Activated CD4-positive, alpha-beta T cell treated with anti-CD3 and anti-CD28 coated beads, Interleukin-2, amount 50 U/mL, for 4 hours (primary cell): Measurements from ENCODE around the gene ETDA.
A peak's percentile ranks its signal among the peaks of the same experiment; 100 is the strongest.
"Not testable (repeated sequence)": the region's sequence is repeated elsewhere in the genome, so short reads cannot be mapped to it uniquely, and the experiment has no call there.

ENCODE experiments used
- DNase-seq, 2 experiments: peaks; one replicate each; pipeline ENCODE4 v3.0.0-alpha.2; 2020

Gene ETDA

GRCh38 chrX:135252011-135252518 is at the start of gene ETDA:
TSS of gene ETDA (plus strand) at chrX:135252061. CDS start at chrX:135253277, 1,216 bp downstream.
- DNase-seq: not testable (repeated sequence)

- peak in 1 of 2 experiments; percentile 5 for DNase-seq
Observed at GRCh38 chrX:135206427-135206826, 45.4 kb upstream of the ETDA start.

DNA sequence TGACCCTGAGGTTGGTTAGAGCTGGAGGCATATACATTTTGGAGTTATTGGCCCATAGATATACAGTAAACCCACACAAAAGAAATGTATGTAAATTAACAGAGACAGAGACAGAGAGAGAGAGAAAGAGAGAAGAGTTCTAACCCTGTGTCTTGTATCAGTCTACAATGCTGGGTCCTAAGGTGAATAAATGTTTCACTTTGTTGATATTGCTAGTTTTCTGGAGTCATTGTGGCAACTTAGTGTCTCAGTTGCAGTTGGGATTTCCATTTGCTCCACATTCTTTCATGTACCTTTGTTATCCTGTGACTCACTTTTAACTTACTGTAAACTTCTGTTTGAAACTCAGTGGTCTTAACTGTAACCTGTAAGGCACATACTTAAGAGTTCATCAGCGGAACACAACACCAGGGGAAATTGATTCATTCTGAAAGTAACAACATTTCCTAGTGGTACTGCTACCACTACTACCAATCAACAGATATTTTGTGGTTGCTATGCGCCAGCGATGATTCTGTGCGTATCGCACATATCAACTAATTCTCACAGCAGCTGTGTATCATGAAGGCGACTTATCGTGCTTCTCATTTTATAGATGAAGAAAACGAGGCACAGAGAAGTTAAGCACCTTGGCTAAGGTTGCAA is 38.5 kb upstream of the ETDA start:
- peak in 1 of 2 experiments; percentile 4 for DNase-seq

DNA sequence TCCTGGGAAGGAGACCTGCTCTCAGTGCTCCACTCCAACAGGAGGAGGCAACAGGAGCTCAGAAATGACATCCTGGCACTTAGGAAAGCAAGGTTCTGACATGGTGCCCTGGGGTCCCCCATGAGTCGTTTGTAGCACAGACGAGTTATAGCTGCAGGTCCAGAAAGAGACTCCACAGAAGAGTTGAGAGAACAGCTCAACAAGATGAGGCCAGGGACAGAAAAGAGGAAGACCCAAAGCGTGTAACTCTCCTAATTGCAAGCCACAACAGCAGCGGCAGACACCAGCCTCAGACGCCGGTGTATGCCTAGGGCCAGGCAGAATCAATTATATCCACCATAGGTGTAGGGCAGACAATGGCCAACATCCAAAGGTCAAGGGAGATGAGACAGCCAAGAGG is 5.9 kb upstream of the ETDA start:
- not testable (repeated sequence) for DNase-seq

GRCh38 chrX:135256087-135256684 is 4.3 kb downstream of the ETDA start:
- DNase-seq: not testable (repeated sequence)

- DNase-seq: no peak
Observed at GRCh38 chrX:135256923-135257322, 5.1 kb downstream of the ETDA start.

DNA sequence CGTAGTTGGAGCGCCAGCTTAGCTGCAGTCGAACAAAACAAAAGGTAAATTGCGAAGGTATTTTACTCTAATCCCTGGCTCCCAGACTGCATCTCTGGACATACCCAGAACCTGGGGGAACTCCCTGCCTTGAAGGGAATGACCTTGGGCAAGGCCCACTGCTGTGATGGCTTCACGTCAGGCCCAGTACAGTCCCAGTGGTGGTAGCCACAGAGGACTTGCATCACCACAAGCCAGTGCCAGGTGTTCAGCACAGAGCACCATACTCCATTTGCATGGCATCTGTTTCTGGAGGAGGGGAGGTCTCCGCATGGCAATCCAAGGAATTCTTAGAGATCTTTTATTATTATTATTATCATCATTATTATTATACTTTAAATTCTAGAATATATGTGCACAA is 5.6 kb downstream of the ETDA start:
- DNase-seq: no peak

- not testable (repeated sequence) for DNase-seq
Observed at GRCh38 chrX:135260976-135261375, 9.1 kb downstream of the ETDA start.

- DNase-seq: not testable (repeated sequence)
Observed at GRCh38 chrX:135263376-135263775, 11.5 kb downstream of the ETDA start.

DNA sequence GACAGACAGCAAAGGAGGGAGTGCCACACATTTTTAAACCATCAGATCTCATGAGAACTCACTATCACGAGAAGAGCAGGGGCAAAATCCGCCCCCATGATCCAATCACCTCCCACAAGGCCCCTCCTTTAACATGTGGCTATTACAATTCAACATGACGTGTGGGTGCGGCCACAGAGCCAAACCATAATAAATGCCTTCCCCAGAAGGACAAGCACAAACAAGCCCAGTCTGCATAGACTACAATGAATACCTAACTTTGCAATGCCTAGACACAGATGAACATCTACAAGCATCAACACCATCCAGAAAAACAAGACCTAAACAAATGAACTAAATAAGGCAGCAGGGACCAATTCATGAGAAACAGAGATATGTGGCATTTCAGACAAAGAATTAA is 12.3 kb downstream of the ETDA start:
- DNase-seq: no peak

DNA sequence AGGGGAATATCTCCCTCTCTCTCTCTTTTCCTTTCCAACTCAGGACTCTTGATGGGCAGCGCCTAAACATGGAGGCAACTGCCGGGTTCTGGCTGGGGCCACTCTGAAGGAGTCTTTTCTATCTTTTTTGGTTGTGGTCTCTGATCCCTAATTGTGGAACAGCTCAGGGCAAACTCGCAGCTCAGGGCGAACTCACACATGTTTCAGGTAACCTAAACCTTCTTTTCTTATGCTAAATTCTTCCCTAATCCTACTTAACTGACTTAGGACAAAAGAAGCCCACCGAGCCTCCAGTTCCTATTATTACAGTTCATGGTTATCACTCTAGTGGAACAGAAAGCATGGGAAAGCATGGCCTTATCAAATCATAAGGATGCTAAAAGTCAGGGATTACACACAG is 21.3 kb downstream of the ETDA start:
- DNase-seq: no peak

- DNase-seq: no peak
Observed at GRCh38 chrX:135275973-135276372, 24.1 kb downstream of the ETDA start.

DNA sequence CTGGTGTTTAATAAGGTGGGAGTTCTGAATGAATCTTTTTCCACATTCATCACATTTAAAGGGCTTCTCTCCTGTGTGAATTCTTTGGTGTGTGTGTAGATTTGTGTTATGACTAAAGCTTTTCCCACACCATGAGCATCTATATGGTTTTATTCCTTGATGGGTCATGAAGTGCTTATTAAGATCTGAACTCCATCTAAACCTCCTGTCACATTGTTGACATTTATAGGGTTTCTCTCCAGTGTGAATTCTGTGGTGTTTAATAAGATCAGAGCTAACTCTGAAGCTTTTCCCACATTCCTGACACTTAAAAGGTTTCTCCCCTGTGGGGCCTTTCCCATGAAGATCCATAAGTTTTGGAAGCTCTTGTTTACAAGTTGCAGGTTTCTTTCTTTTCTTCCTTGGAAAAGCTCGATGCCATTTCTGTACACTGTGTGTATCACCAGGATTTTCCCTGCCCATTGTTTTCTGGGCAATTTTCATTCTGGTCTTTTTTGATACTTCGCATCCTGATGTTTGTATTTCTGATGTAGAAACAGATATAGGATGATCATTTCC is 35.5 kb downstream of the ETDA start:
- no peak for DNase-seq

DNA sequence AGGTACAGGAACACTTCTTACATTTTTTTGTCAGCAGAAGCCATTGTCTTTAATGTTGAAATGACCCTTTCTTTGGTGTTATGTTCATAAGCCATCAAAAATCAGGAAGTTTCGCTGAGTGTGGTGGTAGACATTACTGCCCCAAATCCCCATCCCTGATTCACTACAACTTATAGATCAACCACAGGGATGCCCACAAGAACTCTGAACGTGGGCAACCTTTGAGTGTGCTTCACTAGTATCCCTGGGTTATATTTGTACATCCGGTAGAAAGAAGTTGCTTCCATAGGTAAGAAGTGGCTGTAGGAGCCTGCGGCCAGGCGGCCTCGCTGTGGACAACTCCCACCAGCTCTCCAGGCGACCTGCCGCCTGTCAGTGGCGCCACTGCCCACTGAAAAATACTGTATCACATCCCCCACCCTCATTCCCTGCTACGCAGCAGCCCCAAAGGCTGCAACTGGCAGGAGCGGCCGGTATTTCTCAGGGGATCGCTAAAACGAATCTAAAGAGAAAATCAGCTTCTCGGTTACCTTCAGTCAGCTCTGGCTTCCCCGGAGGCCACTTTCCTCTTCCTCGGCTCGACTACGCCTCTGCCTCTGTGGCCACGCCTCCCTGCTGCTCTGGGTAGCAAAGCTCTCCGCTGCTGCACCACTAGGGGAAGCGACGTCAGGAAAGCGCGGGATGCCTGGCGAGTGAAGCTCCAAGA is 43.5 kb downstream of the ETDA start:
- peak; percentile 54 to 59 for DNase-seq

GRCh38 chrX:135295944-135296305 is 44.1 kb downstream of the ETDA start:
- DNase-seq: no peak

DNA sequence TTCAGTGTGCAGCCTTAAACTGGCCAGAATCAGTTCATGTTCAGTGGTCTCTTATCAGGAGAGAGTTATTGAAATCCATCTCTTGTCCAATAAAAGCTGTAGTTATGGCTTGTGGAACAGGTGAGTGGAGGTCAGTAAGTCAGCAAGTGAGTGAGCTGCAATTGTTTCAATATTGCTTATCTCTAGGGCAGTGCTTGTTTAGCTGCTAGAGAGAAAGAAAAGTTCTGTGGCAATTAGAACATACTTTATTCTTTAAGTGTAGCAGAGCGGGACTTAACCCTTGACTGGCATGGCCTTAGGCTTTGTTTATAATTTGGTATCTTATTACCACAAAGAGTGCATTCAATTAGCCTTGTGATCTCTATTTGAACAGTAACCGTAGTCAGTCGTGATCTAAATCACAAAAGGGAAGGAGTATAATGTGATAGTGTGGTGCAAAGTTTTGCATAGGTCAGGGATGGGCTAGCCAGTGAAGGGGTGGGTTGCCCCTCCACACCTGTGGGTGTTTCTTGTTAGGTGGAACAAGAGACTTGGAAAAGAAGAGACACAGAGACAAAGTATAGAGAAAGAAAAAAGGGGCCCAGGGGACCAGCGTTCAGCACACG is 50.5 kb downstream of the ETDA start:
- no peak for DNase-seq
